Head of caudate nucleus (tissue), 42 donors: ENCODE measurements around the gene DOK4.

Source experiments
- DNase-seq, 42 donors: peaks; one replicate each; pipeline versions ENCODE4 v3.0.0 to v3.0.0-alpha.2; 2020 to 2021; ENCODE audit warnings: mixed read lengths in 7 of 42
- intact Hi-C: fragments of 100-400 bp; cut with DNase I; formaldehyde crosslinking; loops from one replicate; pipeline ENCODE4 v1.15.0; 2022

The DOK4 gene

GRCh38 chr16:57485916-57486857, at the start of gene DOK4:
Gene DOK4, minus strand, starts transcription at chr16:57486493. Its CDS starts 6,986 bp downstream, at chr16:57479507.
- DNase-seq, result peak; percentile 22 to 93 (median 83)
- intact Hi-C loops, result no loop called here

GRCh38 chr16:57535680-57536305, 49.5 kb upstream of the DOK4 start:
- DNase-seq, result peak; percentile 68 to 94 (median 90)
- intact Hi-C loops, result no loop called here

GRCh38 chr16:57534881-57535658, 48.8 kb upstream of the DOK4 start:
- intact Hi-C loops, result no loop called here
- peak in 19 of 42 donors; percentile 1 to 35 (median 13) for DNase-seq

- peak in 17 of 42 donors; percentile 0 to 34 (median 7) for DNase-seq
- intact Hi-C loops, result no loop called here
Observed at GRCh38 chr16:57534337-57534880, 48.1 kb upstream of the DOK4 start.

- DNase-seq, result peak in 21 of 42 donors; percentile 1 to 41 (median 10)
- intact Hi-C loops, result no loop called here
Observed at GRCh38 chr16:57533431-57534336, 47.4 kb upstream of the DOK4 start.

GRCh38 chr16:57532266-57532625, 46.0 kb upstream of the DOK4 start:
- DNase-seq, result peak in 12 of 42 donors; percentile 1 to 34 (median 12)
- intact Hi-C loops, result no loop called here

GRCh38 chr16:57531635-57532265, 45.5 kb upstream of the DOK4 start:
- DNase-seq, result peak in 10 of 42 donors; percentile 0 to 26 (median 2)
- intact Hi-C loops, result no loop called here

GRCh38 chr16:57531253-57531575, 44.9 kb upstream of the DOK4 start:
- intact Hi-C loops, result no loop called here
- DNase-seq, result peak in 4 of 42 donors; percentile 4 to 30 (median 9)

- intact Hi-C loops, result no loop called here
Observed at GRCh38 chr16:57530522-57531252, 44.4 kb upstream of the DOK4 start.

GRCh38 chr16:57530104-57530521, 43.8 kb upstream of the DOK4 start:
- peak in 11 of 42 donors; percentile 12 to 52 (median 33) for DNase-seq

More at GRCh38 chr16:57530522-57531252, 44.4 kb upstream of the DOK4 start:
- DNase-seq, result peak in 2 of 42 donors; percentile 12 to 20

GRCh38 chr16:57529391-57530103, 43.3 kb upstream of the DOK4 start:
- intact Hi-C loops, result no loop called here
- DNase-seq, result peak in 1 of 42 donors; percentile 25

More at GRCh38 chr16:57530104-57530521, 43.8 kb upstream of the DOK4 start:
- intact Hi-C loops, result no loop called here

- DNase-seq, result peak in 1 of 42 donors; percentile 24
Observed at GRCh38 chr16:57528499-57529390, 42.5 kb upstream of the DOK4 start.

GRCh38 chr16:57527610-57528360, 41.5 kb upstream of the DOK4 start:
- no peak for DNase-seq
- intact Hi-C loops, result no loop called here

More at GRCh38 chr16:57528499-57529390, 42.5 kb upstream of the DOK4 start:
- intact Hi-C loops, result no loop called here

- DNase-seq, result no peak
- intact Hi-C loops, result no loop called here
Observed at GRCh38 chr16:57527027-57527426, 40.7 kb upstream of the DOK4 start.
